GM12872 (cell line): ENCODE measurements around the gene ACACA.

Source experiments
- CTCF ChIP-seq: IDR thresholded peaks from 3 replicates; pipeline ENCODE4 v1.5.1; 2011; ENCODE audit warnings: low read depth, mild to moderate bottlenecking, low read length, moderate library complexity; ENCODE audit not compliant: insufficient read depth

Gene ACACA

GRCh38 chr17:37233036-37233435, 173.6 kb downstream of the ACACA start:
- no peak for TF ChIP-seq CTCF

GRCh38 chr17:37231887-37232286, 174.7 kb downstream of the ACACA start:
- no peak for TF ChIP-seq CTCF

- TF ChIP-seq CTCF: no peak
Observed at GRCh38 chr17:37230633-37231032, 176.0 kb downstream of the ACACA start.

- TF ChIP-seq CTCF: no peak
Observed at GRCh38 chr17:37225465-37225864, 181.2 kb downstream of the ACACA start.

- no peak for TF ChIP-seq CTCF
Observed at GRCh38 chr17:37221865-37222264, 184.8 kb downstream of the ACACA start.

- peak; percentile 39; the same call in 1 of the 3 replicates for TF ChIP-seq CTCF
Observed at GRCh38 chr17:37220607-37220953, 186.1 kb downstream of the ACACA start.

- TF ChIP-seq CTCF: no peak
Observed at GRCh38 chr17:37219876-37220606, 186.6 kb downstream of the ACACA start.
